ENCODE results near the gene IL18.
"Not testable (repeated sequence)": the region's sequence is repeated elsewhere in the genome, so short reads cannot be mapped to it uniquely, and the experiment has no call there.

IL18 gene

DNA sequence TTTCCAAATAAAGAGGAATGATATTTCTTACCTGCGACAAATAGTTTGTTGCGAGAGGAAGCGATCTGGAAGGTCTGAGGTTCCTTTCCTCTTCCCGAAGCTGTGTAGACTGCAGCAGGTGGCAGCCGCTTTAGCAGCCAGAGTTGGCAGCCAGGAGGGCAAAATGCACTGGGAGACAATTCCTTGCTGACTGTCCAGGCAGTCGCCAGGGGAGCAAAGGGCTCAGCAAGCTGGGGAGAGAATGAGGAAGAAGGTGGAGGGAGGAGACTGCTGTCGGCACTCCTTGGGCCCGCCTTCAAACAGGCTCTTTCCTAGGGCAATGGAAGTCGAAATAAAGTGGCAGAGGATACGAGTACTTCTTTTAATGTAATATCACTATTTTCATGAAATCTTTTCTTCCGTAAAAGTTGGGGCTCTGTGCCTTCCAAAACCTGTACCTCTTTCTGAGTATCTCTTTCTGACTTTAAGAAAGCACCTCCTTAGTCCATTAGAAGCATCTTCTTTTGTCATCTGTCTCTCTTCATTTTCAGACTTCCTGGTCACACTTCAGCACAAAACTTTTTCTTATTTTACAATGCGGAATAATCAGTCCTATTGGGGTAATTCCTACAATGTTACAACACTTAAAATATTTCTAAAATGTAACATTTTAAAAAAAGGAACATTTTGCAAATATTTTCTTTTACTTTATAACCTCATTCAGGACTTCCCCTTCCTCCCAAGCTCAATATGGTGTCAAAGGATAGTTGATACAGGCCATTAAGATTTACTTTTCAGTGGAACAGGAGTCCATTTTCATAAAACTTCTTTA is at the start of gene IL18:
Gene IL18, minus strand, starts transcription at position 220 of the 811 bp plus-strand sequence. CDS start 9,041 bp downstream, outside the sequence.
- TF ChIP-seq JUND (IDR thresholded peaks at IDR 0.05; ENCODE audit: low read depth), result no peak
- peak; percentile 89 to 93 for DNase-seq (ENCODE audit: low read depth in 1 of 2, low spot score in 1 of 2)
- in situ Hi-C loops (cut with HindIII; ENCODE audit: low pct_unique_long_range_greater_than_20kb, low sequenced_read_pairs), result no loop called here

- in situ Hi-C loops (cut with HindIII; ENCODE audit: low pct_unique_long_range_greater_than_20kb, low sequenced_read_pairs), result no loop called here
- DNase-seq (ENCODE audit: low read depth in 1 of 2, low spot score in 1 of 2), result no peak
- no peak for TF ChIP-seq JUND (IDR thresholded peaks at IDR 0.05; ENCODE audit: low read depth)
These were observed 48.8 kb upstream of the IL18 start for GRCh38 chr11:112212710-112213109.

GRCh38 chr11:112212290-112212689 is 48.4 kb upstream of the IL18 start:
- DNase-seq (ENCODE audit: low read depth in 1 of 2, low spot score in 1 of 2), result no peak
- no peak for TF ChIP-seq JUND (IDR thresholded peaks at IDR 0.05; ENCODE audit: low read depth)
- in situ Hi-C loops (cut with HindIII; ENCODE audit: low pct_unique_long_range_greater_than_20kb, low sequenced_read_pairs), result no loop called here

GRCh38 chr11:112211536-112211935 is 47.6 kb upstream of the IL18 start:
- no peak for TF ChIP-seq JUND (IDR thresholded peaks at IDR 0.05; ENCODE audit: low read depth)
- DNase-seq (ENCODE audit: low read depth in 1 of 2, low spot score in 1 of 2), result no peak
- in situ Hi-C loops (cut with HindIII; ENCODE audit: low pct_unique_long_range_greater_than_20kb, low sequenced_read_pairs), result no loop called here

DNA sequence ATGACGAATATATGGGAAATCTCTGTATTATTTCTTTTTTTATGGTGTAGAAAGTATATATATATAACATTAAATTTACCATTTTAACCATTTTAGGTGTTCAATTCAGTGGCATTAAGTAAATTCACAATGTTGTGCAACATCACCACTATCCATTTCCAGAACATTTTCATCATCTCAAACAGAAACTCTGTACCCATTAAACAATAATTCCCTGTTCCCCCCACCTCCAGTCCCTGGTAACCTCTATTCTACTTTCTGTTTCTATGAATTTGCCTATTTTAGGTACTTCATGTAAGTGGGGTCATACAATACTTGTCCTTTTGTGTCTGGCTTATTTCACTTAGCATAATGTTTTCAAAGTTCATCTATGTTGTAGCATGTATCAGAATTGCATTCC is 47.0 kb upstream of the IL18 start:
- in situ Hi-C loops (cut with HindIII; ENCODE audit: low pct_unique_long_range_greater_than_20kb, low sequenced_read_pairs), result no loop called here
- TF ChIP-seq JUND (IDR thresholded peaks at IDR 0.05; ENCODE audit: low read depth), result no peak
- no peak for DNase-seq (ENCODE audit: low read depth in 1 of 2, low spot score in 1 of 2)

GRCh38 chr11:112206071-112206470 is 42.2 kb upstream of the IL18 start:
- in situ Hi-C loops (cut with HindIII; ENCODE audit: low pct_unique_long_range_greater_than_20kb, low sequenced_read_pairs), result no loop called here
- DNase-seq (ENCODE audit: low read depth in 1 of 2, low spot score in 1 of 2), result no peak

DNA sequence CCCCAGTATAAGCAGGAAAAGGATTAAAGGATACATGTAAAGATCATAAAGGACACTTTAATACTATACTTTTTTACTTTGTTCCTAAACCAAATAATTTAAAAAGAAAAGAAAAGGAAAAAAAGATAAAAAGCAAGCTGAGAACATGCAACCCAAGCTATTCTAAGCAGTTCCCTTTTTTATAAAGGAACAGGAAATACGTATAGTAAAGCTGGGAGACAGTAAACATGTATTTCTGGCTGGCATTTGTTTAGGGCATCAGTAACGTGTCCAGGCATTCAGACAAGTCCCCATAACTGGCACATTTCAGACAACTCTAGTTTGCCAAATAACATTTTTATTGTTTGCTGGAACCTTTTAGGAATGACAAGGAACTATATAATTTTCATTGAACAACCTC is 36.4 kb upstream of the IL18 start:
- DNase-seq (ENCODE audit: low read depth in 1 of 2, low spot score in 1 of 2), result no peak
- TF ChIP-seq JUND (IDR thresholded peaks at IDR 0.05; ENCODE audit: low read depth), result no peak
- in situ Hi-C loops (cut with HindIII; ENCODE audit: low pct_unique_long_range_greater_than_20kb, low sequenced_read_pairs), result no loop called here

More at GRCh38 chr11:112206071-112206470, 42.2 kb upstream of the IL18 start:
- no peak for TF ChIP-seq JUND (IDR thresholded peaks at IDR 0.05; ENCODE audit: low read depth)

DNA sequence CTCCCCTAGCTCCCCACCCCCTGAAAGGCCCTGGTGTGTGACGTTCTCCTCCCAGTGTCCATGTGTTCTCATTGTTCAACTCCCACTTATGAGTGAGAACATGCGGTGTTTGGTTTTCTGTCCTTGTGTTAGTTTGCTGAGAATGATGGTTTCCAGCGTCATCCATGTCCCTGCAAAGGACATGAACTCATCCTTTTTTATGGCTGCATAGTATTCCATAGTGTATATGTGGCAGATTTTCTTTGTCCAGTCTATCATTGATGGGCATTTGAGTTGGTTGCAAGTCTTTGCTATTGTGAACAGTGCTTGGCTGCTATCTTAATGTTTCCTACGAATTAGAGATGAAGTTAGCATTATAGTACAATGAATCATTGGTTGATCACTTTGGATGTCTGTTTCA is 35.2 kb upstream of the IL18 start:
- in situ Hi-C loops (cut with HindIII; ENCODE audit: low pct_unique_long_range_greater_than_20kb, low sequenced_read_pairs); DNase-seq (ENCODE audit: low read depth in 1 of 2, low spot score in 1 of 2): not testable (repeated sequence)

DNA sequence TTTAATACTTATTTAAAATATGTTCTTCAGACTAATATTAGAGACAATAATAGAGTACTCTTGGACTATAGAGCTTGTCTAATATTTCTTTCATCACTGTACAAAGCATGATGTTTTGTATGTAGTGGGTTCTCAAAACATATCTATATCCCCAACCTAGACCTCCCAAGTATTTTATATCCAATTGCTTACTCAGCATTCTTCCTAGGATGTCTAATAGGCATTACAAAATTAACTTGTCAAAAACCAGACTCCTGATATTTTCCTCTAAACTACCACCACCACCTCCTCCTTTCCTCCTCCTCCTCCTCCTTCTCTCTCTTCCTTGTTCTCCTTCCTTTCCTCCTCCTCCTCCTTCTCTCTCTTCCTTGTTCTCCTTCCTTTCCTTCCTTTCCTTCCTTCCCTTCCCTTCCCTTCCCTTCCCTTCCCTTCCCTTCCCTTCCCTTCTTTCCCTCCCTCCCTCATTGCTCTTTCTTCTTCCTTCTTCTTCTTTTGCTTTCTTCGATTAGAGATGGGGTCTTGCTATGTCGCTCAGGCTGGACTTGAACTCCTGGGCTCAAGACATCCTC is 32.7 kb upstream of the IL18 start:
- in situ Hi-C loops (cut with HindIII; ENCODE audit: low pct_unique_long_range_greater_than_20kb, low sequenced_read_pairs), result no loop called here
- TF ChIP-seq JUND (IDR thresholded peaks at IDR 0.05; ENCODE audit: low read depth), result no peak
- DNase-seq (ENCODE audit: low read depth in 1 of 2, low spot score in 1 of 2), result no peak

DNA sequence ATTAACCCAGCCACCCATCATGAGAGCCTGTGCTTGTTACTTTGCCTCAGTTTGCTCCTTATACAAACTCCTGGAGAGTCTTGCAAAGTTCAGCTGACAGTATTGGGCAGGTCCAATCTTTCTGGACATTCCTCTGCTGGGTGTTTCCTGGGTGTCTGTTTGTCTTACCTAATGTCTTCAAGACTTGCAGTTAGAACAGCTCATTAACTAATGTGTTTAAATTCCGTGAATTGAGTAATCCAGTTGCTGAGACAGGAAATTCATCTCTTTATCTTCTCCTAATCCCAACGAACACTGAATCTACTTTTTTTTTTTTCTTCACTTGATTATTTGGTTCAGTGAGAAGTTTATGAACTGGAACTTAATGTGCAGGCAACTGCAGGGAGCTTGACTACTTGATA is 32.1 kb upstream of the IL18 start:
- in situ Hi-C loops (cut with HindIII; ENCODE audit: low pct_unique_long_range_greater_than_20kb, low sequenced_read_pairs), result no loop called here
- no peak for TF ChIP-seq JUND (IDR thresholded peaks at IDR 0.05; ENCODE audit: low read depth)
- no peak for DNase-seq (ENCODE audit: low read depth in 1 of 2, low spot score in 1 of 2)

- DNase-seq (ENCODE audit: low read depth in 1 of 2, low spot score in 1 of 2); in situ Hi-C loops (cut with HindIII; ENCODE audit: low pct_unique_long_range_greater_than_20kb, low sequenced_read_pairs): not testable (repeated sequence)
These were observed 31.2 kb upstream of the IL18 start for GRCh38 chr11:112195113-112195512.

- in situ Hi-C loops (cut with HindIII; ENCODE audit: low pct_unique_long_range_greater_than_20kb, low sequenced_read_pairs), result no loop called here
- TF ChIP-seq JUND (IDR thresholded peaks at IDR 0.05; ENCODE audit: low read depth), result no peak
- no peak for DNase-seq (ENCODE audit: low read depth in 1 of 2, low spot score in 1 of 2)
These were observed 22.4 kb upstream of the IL18 start for GRCh38 chr11:112186304-112186703.

DNA sequence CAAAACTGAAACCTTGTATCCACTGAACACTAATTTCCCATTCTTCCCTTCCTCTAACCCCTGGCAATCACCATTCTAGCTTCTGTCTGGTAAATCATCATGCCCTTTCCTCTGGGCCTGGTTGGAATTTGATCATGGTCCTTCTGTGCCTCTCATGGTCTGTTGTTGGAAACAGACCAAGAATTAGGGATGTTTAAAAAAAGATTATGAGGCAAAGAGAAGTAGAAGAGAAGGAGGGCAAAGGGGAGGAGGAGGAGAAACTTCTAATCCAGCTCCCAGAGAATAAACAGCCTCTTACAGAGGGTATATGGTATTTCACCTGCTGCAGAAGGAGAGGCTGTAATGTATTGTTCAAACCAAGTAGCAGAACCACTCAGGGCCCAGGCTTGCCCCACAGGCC is 22.0 kb upstream of the IL18 start:
- DNase-seq (ENCODE audit: low read depth in 1 of 2, low spot score in 1 of 2), result no peak
- TF ChIP-seq JUND (IDR thresholded peaks at IDR 0.05; ENCODE audit: low read depth), result no peak
- in situ Hi-C loops (cut with HindIII; ENCODE audit: low pct_unique_long_range_greater_than_20kb, low sequenced_read_pairs), result no loop called here

GRCh38 chr11:112182867-112183266 is 19.0 kb upstream of the IL18 start:
- DNase-seq (ENCODE audit: low read depth in 1 of 2, low spot score in 1 of 2), result no peak
- in situ Hi-C loops (cut with HindIII; ENCODE audit: low pct_unique_long_range_greater_than_20kb, low sequenced_read_pairs), result no loop called here
- no peak for TF ChIP-seq JUND (IDR thresholded peaks at IDR 0.05; ENCODE audit: low read depth)
